ENCODE measurements around the gene ACBD3.

DNA sequence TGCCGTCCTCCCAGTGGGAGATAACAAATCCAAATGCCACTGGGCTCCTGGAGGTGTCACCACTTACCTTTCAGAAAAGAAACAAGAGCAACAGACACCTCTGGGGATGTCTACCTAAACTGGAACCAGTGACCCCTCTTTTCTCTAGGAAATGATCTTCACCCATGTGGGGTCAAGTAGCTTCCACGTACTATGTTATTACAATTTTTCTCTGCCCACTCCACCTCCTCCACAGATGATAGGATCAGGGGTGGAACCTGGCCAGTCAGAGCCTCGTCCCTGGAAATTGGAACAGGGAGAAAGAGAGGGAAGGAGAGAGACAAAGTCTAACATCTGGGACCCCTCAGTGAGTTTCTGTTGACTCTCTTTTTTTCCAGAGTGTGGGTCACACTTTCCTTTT is 73.9 kb downstream of the ACBD3 start:
- TF ChIP-seq EZH2 (IDR thresholded peaks at IDR 0.05; ENCODE audit: insufficient read depth, poor library complexity, severe bottlenecking) (no peak), EZH2phosphoT487 (IDR thresholded peaks at IDR 0.05; ENCODE audit: insufficient read depth, low read depth) (no peak)
